NCI-H1436 (cell line): ENCODE data around the gene COX19.

Source experiments
- DNase-seq: peaks from one replicate; lab custom pipeline; 2025; lab: John Stamatoyannopoulos, UW

COX19 gene, protein sequence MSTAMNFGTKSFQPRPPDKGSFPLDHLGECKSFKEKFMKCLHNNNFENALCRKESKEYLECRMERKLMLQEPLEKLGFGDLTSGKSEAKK

GRCh38 chr7:974820-975681 is at the start of gene COX19:
Gene COX19 (minus strand): TSS chr7:975549. CDS start chr7:975509, 40 bp downstream.
- peak; percentile 84 for DNase-seq

DNA sequence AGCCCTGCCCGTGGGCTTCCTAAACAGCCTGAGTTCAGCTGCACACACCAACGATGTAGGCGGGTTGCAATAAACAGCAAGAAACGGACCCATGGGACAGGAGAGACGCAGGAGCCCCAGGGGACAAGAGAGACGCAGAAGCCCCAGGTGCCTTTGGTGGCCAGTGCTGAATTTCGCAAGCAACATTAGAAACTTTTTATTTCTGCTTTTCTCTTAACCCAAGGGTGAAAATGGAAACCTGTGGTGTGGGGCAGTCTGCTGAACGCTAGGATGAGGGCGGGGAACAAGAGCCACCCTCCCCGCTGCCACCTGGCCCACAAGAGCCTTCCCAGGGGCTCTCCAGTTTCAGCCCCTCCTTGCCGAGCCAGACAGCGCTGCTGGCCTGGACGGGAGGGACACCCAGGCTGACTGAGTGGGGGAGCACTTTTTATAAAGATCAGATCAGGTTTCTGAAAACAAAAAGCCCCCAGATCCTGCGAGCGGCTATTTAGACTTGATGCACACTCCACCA is 49.0 kb upstream of the COX19 start:
- peak; percentile 70 for DNase-seq

DNA sequence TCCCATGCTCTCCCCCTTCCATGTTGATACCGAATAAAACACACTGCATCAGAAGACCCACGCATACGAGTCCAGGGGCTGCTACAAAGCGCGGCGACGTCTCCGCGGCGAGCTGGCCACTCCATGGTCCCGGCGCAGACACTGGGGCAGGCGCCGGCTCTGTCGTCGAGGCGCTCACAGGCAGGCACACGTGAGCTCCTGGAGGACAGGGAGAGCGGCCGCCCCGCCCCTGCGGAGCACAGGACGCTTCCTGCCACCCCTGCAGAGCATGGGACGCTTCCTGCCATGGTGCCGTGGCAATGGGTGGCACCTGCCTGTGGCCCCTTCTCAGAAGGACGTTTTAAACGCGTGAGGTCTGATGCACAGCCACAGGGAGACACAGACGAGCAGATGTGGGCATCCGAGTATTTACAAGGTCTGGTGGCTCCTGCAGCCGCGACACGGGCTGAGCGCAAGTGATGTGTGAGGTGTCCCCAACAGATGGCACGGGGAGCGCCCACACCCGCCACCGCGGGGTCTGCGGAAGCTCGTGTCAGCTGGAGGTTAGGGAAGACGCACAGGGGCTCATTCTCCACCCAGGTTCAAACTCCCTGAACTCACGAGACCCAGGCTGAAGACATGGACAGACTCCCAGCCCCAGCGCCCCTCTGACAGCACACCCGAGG is 47.6 kb upstream of the COX19 start:
- DNase-seq: no peak

GRCh38 chr7:1022356-1022755 is 47.0 kb upstream of the COX19 start:
- no peak for DNase-seq

DNA sequence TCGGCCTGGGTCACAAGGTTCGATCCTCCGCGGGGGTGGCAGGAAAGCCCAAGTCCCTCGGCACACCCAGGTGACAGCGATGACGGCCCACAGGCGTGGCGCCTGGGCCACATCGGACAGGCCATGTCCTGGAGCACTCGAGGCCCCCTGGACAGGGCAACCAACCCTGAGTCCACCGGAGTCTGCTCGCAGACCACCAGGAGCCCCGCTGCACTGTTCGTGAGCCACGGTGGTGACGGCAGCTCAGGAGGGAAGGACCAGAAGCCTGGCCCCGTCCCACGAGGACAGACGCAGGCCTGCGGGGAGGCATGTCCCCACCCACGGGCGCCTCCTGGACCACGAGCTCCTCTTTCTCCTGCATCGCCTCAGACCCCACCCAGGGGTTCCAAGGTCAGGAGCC is 46.6 kb upstream of the COX19 start:
- DNase-seq: no peak

- no peak for DNase-seq
These were observed 46.0 kb upstream of the COX19 start for GRCh38 chr7:1021366-1021765.

GRCh38 chr7:1020849-1021251 is 45.5 kb upstream of the COX19 start:
- DNase-seq: no peak

DNA sequence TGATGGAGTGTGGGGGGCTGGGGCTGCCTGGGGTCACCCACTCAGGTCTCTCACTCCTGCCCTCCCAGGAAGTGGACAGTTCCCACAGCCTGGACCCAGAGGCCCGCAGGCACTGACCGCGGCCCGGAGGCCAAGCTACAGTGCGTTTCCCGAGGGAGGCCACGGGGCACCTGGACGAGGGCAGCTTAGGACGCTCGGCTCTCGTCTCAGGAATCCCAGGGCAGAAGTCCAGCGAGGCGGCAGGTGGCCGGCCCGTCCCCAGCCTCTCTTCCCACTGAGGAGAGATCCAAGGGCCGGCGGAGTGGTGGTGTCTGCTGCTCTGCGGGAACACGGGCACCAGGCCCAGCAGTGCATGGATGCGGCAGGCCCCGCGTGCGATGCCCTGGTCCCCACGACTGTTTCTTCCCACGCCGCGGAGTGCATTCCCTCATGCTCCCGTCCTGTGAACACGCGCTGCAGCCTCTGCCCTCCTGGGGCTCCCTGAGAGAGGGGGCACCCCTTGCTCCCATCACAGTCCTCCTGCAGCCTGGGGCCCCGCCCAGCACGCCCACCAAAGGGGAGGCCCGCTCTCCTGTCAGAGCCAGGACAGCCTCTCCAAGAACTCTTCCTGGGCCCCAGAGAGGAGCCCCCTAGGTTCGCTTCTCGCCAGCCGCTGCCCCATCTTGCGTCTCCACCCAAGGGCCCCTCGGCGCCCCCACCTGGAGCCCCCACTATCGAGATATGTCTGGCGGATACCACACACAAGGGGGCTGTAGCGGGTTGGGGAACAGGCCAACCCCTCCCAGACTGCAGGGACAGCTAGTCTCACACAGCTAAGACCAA is 44.7 kb upstream of the COX19 start:
- DNase-seq: no peak

GRCh38 chr7:1019255-1019785 is 44.0 kb upstream of the COX19 start:
- no peak for DNase-seq

- no peak for DNase-seq
These were observed 43.0 kb upstream of the COX19 start for GRCh38 chr7:1018334-1018695.

DNA sequence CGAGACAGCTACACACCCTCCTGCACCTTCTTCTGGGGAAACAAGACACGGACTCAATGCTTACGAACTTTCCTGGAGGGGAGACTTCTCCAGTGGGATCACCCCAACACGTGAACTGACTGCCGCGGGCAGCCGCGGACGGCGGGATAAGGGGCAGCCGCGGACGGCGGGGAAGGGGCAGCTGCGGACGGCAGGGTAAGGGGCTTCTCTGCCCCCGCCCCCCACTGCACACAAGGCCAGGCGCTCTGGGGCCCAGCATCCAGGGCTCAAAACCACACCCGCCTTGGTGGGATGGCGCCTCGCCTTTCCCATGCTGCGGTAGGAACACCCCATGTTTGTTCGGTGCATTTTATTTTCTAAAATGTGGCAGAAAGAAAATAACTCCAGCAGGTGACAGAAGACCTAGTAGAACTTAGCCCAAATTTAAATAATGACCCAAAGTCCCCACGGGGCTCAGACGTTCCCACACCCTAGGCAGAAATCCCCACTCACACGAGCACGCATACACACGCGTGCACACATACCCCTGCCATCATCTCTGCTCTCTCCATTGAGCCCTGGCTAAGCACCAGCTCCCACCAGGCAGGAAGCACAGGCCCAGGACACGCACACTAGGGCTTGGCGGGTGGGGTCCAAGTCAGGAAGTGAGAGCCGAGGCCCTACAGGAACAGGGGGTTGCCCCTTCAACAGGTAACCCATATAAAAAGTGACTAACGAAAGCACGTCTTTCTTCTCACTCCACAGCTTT is 42.4 kb upstream of the COX19 start:
- no peak for DNase-seq

- DNase-seq: no peak
These were observed 41.5 kb upstream of the COX19 start for GRCh38 chr7:1016577-1017531.

GRCh38 chr7:1015196-1016121 is 40.1 kb upstream of the COX19 start:
- peak; percentile 51 for DNase-seq

- DNase-seq: no peak
These were observed 39.3 kb upstream of the COX19 start for GRCh38 chr7:1014681-1015080.

DNA sequence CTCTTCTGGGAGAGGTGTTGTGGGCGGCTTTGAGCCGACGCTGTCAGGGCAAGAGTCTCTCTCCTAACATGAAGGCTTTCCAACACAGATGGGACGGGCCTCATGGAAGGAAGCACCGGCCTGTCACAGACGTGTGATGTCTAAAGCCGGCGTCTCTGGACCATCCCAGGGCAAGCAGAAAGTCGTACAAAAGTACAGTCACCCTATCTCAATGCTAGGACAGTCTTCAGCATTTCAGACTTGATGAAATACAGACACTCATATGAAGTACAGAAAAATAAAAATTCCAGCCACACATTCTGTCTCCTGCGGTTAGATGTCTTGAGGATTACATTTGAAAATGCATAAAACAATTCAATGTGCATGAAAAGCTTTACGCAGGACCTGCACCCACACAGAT is 38.2 kb upstream of the COX19 start:
- DNase-seq: no peak

- DNase-seq: no peak
These were observed 37.4 kb upstream of the COX19 start for GRCh38 chr7:1012716-1013095.

- no peak for DNase-seq
These were observed 36.8 kb upstream of the COX19 start for GRCh38 chr7:1012004-1012715.

DNA sequence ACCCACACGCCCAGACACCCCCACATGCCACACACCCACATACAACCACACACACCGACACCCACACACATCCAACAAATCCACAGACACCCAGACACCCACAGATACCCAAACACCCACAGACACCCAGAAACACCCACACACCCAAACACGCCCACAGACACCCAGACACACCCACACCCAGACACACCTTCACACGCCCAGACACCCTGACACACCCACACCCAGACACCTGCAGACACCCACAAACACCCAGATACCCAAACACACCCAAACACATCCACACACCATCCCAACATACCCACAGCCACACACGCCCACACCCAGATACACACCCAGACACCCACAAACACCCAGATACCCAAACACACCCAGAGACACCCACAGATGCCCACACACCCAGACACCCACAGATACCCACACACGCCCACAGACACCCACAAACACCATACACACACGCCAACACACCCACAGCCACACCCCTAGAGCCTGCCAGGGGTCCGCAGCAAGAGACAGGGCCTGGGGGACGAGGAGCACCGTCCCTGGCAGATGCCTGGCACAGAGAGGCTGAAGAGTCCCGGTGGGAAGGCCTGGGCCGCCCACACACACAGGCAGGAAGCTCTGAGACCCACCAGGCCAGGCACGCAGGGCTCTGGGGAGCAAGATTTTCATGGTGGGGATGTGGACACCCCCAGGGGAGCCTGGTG is 36.1 kb upstream of the COX19 start:
- no peak for DNase-seq
